Measurements from ENCODE around the gene BACE1. TPM values are rescaled to one million over a fixed set of nuclear protein-coding genes. Genes with fewer than 3 reads are reported as not detected.

BACE1 gene
- total and polyA plus RNA-seq, 2 of the 13 experiments (the other 11 are each of a cell fraction or from before 2014, with no cell fraction given): 7.5 to 17.9 TPM

DNA sequence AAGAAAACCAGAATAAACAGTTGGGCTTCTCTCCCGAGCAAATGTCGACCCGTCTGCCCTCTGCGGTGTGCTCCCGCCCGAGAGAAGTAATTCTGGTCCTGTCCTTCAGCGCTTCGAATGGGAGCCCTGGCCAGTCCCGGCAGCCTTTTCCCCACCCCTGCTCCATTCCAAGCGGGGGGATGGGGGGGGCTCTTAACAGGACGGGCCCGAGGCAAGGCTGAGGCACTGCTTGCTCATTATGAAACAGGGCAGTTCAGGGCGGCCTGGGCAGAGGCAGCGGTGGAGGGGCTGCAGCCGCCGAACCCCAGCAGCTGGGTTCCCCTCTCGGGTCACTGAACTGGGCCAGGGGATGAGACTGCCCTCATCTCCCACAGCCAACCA lies 15.8 kb downstream of the BACE1 start (continued):
- TF ChIP-seq TEAD2 (CRISPR knock-in tag; IDR thresholded peaks at IDR 0.05) (no peak), ZNF674 (CRISPR knock-in tag; IDR thresholded peaks at IDR 0.05; ENCODE audit: low read depth) (no peak), NFIC (IDR thresholded peaks at IDR 0.05; ENCODE audit: low read length) (no peak), STAT5B (CRISPR knock-in tag; IDR thresholded peaks at IDR 0.05) (no peak), MIER3 (CRISPR knock-in tag; IDR thresholded peaks at IDR 0.05; ENCODE audit: borderline replicate concordance) (no peak), ZNF317 (CRISPR knock-in tag; IDR thresholded peaks at IDR 0.05) (0 out of 2 replicates have a peak, but pooled peaks have one; percentile 9), HMG20A (CRISPR knock-in tag; IDR thresholded peaks at IDR 0.05; ENCODE audit: borderline replicate concordance) (no peak), SP4 (CRISPR knock-in tag; IDR thresholded peaks at IDR 0.05) (no peak), NFE2 (CRISPR knock-in tag; IDR thresholded peaks at IDR 0.05) (no peak), ZNF589 (CRISPR knock-in tag; conservative IDR thresholded peaks at IDR 0.05) (no peak), MAFG (CRISPR knock-in tag; IDR thresholded peaks at IDR 0.05) (no peak), NR1H2 (CRISPR knock-in tag; IDR thresholded peaks at IDR 0.05; ENCODE audit: borderline replicate concordance, low read depth) (no peak), MAFF (IDR thresholded peaks at IDR 0.05; ENCODE audit: low read depth, low read length) (no peak), SSRP1 (CRISPR knock-in tag; IDR thresholded peaks at IDR 0.05) (no peak), ZFP41 (CRISPR knock-in tag; IDR thresholded peaks at IDR 0.05; ENCODE audit: borderline replicate concordance) (no peak), SOX6 (IDR thresholded peaks at IDR 0.05) (no peak), SOX6 (CRISPR knock-in tag; IDR thresholded peaks at IDR 0.05) (peak; percentile 10; the same call in 1 of the 2 replicates), HDAC6 (IDR thresholded peaks at IDR 0.05; ENCODE audit: low read depth, low read length) (no peak), HOXD1 (CRISPR knock-in tag; IDR thresholded peaks at IDR 0.05) (no peak), ZNF570 (CRISPR knock-in tag; IDR thresholded peaks at IDR 0.05; ENCODE audit: borderline replicate concordance) (no peak)
- TF ChIP-seq, protein P1, sequence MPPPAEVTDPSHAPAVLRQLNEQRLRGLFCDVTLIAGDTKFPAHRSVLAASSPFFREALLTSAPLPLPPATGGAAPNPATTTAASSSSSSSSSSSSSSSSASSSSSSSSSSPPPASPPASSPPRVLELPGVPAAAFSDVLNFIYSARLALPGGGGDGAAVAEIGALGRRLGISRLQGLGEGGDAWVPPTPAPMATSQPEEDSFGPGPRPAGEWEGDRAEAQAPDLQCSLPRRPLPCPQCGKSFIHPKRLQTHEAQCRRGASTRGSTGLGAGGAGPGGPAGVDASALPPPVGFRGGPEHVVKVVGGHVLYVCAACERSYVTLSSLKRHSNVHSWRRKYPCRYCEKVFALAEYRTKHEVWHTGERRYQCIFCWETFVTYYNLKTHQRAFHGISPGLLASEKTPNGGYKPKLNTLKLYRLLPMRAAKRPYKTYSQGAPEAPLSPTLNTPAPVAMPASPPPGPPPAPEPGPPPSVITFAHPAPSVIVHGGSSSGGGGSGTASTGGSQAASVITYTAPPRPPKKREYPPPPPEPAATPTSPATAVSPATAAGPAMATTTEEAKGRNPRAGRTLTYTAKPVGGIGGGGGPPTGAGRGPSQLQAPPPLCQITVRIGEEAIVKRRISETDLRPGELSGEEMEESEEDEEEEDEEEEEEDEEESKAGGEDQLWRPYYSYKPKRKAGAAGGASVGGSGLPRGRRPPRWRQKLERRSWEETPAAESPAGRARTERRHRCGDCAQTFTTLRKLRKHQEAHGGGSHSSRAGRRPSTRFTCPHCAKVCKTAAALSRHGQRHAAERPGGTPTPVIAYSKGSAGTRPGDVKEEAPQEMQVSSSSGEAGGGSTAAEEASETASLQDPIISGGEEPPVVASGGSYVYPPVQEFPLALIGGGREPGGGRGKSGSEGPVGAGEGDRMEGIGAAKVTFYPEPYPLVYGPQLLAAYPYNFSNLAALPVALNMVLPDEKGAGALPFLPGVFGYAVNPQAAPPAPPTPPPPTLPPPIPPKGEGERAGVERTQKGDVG (CRISPR knock-in tag; IDR thresholded peaks at IDR 0.05; ENCODE audit: borderline replicate concordance): no peak
- TF ChIP-seq, protein P2, sequence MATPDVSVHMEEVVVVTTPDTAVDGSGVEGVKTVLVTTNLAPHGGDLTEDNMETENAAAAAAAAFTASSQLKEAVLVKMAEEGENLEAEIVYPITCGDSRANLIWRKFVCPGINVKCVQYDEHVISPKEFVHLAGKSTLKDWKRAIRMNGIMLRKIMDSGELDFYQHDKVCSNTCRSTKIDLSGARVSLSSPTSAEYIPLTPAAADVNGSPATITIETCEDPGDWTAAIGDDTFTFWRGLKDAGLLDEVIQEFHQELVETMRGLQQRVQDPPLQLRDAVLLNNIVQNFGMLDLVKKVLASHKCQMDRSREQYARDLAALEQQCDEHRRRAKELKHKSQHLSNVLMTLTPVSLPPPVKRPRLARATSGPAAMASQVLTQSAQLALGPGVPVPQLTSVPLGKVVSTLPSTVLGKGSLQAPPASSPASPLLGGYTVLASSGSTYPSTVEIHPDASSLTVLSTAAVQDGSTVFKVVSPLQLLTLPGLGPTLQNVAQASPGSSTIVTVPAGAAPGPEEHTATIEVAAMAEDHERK (CRISPR knock-in tag; IDR thresholded peaks at IDR 0.05; ENCODE audit: low read depth): no peak
- TF ChIP-seq, protein P3, sequence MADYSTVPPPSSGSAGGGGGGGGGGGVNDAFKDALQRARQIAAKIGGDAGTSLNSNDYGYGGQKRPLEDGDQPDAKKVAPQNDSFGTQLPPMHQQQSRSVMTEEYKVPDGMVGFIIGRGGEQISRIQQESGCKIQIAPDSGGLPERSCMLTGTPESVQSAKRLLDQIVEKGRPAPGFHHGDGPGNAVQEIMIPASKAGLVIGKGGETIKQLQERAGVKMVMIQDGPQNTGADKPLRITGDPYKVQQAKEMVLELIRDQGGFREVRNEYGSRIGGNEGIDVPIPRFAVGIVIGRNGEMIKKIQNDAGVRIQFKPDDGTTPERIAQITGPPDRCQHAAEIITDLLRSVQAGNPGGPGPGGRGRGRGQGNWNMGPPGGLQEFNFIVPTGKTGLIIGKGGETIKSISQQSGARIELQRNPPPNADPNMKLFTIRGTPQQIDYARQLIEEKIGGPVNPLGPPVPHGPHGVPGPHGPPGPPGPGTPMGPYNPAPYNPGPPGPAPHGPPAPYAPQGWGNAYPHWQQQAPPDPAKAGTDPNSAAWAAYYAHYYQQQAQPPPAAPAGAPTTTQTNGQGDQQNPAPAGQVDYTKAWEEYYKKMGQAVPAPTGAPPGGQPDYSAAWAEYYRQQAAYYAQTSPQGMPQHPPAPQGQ (CRISPR knock-in tag; IDR thresholded peaks at IDR 0.05; ENCODE audit: borderline replicate concordance): no peak
- TF ChIP-seq, protein P4, sequence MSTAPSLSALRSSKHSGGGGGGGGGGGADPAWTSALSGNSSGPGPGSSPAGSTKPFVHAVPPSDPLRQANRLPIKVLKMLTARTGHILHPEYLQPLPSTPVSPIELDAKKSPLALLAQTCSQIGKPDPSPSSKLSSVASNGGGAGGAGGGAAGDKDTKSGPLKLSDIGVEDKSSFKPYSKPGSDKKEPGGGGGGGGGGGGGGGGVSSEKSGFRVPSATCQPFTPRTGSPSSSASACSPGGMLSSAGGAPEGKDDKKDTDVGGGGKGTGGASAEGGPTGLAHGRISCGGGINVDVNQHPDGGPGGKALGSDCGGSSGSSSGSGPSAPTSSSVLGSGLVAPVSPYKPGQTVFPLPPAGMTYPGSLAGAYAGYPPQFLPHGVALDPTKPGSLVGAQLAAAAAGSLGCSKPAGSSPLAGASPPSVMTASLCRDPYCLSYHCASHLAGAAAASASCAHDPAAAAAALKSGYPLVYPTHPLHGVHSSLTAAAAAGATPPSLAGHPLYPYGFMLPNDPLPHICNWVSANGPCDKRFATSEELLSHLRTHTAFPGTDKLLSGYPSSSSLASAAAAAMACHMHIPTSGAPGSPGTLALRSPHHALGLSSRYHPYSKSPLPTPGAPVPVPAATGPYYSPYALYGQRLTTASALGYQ (CRISPR knock-in tag; IDR thresholded peaks at IDR 0.05): no peak
- TF ChIP-seq, protein P5, sequence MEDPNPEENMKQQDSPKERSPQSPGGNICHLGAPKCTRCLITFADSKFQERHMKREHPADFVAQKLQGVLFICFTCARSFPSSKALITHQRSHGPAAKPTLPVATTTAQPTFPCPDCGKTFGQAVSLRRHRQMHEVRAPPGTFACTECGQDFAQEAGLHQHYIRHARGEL (CRISPR knock-in tag; IDR thresholded peaks at IDR 0.05): no peak
